ENCODE measurements around the gene AP5S1.
"Not testable (repeated sequence)": the region's sequence is repeated elsewhere in the genome, so short reads cannot be mapped to it uniquely, and the experiment has no call there.

The AP5S1 gene

GRCh38 chr20:3820048-3820900 is at the start of gene AP5S1:
Gene AP5S1, plus strand, starts transcription at chr20:3820547. Its CDS starts 1,571 bp downstream, at chr20:3822118.
- peak; percentile 87 for DNase-seq

- DNase-seq: no peak
Observed at GRCh38 chr20:3771552-3772058, 48.7 kb upstream of the AP5S1 start.

GRCh38 chr20:3775457-3776108 is 44.8 kb upstream of the AP5S1 start:
- no peak for DNase-seq

- no peak for DNase-seq
Observed at GRCh38 chr20:3777381-3777715, 43.0 kb upstream of the AP5S1 start.

- peak; percentile 16 for DNase-seq
Observed at GRCh38 chr20:3777716-3778629, 42.4 kb upstream of the AP5S1 start.

GRCh38 chr20:3778976-3779375 is 41.4 kb upstream of the AP5S1 start:
- no peak for DNase-seq

- peak; percentile 88 for DNase-seq
Observed at GRCh38 chr20:3781153-3781910, 39.0 kb upstream of the AP5S1 start, which contains the start of gene SPEF1. Gene SPEF1, minus strand, starts transcription at chr20:3781448. Its CDS starts 161 bp downstream, at chr20:3781287.

GRCh38 chr20:3782597-3782996 is 37.8 kb upstream of the AP5S1 start:
- no peak for DNase-seq

- no peak for DNase-seq
Observed at GRCh38 chr20:3783068-3783489, 37.3 kb upstream of the AP5S1 start.

- no peak for DNase-seq
Observed at GRCh38 chr20:3783511-3784195, 36.7 kb upstream of the AP5S1 start.

- DNase-seq: no peak
Observed at GRCh38 chr20:3784216-3784853, 36.0 kb upstream of the AP5S1 start.

GRCh38 chr20:3784863-3785239 is 35.5 kb upstream of the AP5S1 start:
- no peak for DNase-seq

GRCh38 chr20:3785240-3786125 is 34.9 kb upstream of the AP5S1 start:
- no peak for DNase-seq

- no peak for DNase-seq
Observed at GRCh38 chr20:3786126-3786484, 34.2 kb upstream of the AP5S1 start.

GRCh38 chr20:3786665-3787323 is 33.6 kb upstream of the AP5S1 start, which contains the start of gene CENPB:
Gene CENPB, minus strand, starts transcription at chr20:3786740. Its CDS starts 257 bp downstream, at chr20:3786483.
- peak; percentile 70 for DNase-seq

GRCh38 chr20:3787324-3788014 is 32.9 kb upstream of the AP5S1 start:
- DNase-seq: no peak

GRCh38 chr20:3788685-3789155 is 31.6 kb upstream of the AP5S1 start:
- no peak for DNase-seq

- not testable (repeated sequence) for DNase-seq
Observed at GRCh38 chr20:3789201-3789600, 31.1 kb upstream of the AP5S1 start.

- DNase-seq: not testable (repeated sequence)
Observed at GRCh38 chr20:3794168-3794567, 26.2 kb upstream of the AP5S1 start.
